Erythroblast (primary cell): ENCODE measurements around the gene SDF4.

Source experiments
- DNase-seq, 2 experiments: peaks; one replicate each; lab custom pipeline; 2025; lab: John Stamatoyannopoulos, UW
- GATA1 ChIP-seq: IDR thresholded peaks from 2 replicates; pipeline ENCODE4 v1.6.1; 2011; ENCODE audit warnings: low read depth, mild to moderate bottlenecking, control low read depth, low read length, moderate library complexity
- POLR2A ChIP-seq: IDR thresholded peaks from 2 replicates; pipeline ENCODE4 v1.6.1; 2011; ENCODE audit warnings: mild to moderate bottlenecking, low read length

SDF4 gene

GRCh38 chr1:1215080-1215676 lies 16.6 kb downstream of the SDF4 start:
- TF ChIP-seq GATA1 (no peak), POLR2A (no peak)
- DNase-seq: no peak

- DNase-seq: no peak
- TF ChIP-seq POLR2A (no peak), GATA1 (no peak)
These were observed 18.2 kb downstream of the SDF4 start, which contains the start of gene TNFRSF4 for GRCh38 chr1:1213345-1214265. TNFRSF4 (minus strand) TSS chr1:1214153; CDS start chr1:1214127, 26 bp downstream.

- DNase-seq: peak in 1 of 2 experiments; percentile 16
- TF ChIP-seq POLR2A (no peak), GATA1 (no peak)
These were observed 18.9 kb downstream of the SDF4 start for GRCh38 chr1:1212780-1213344.

GRCh38 chr1:1211541-1212441 lies 20.0 kb downstream of the SDF4 start:
- TF ChIP-seq POLR2A: no peak
- no peak for TF ChIP-seq GATA1
- DNase-seq: no peak

- DNase-seq: no peak
- TF ChIP-seq GATA1 (no peak), POLR2A (no peak)
These were observed 20.9 kb downstream of the SDF4 start for GRCh38 chr1:1210726-1211540.

- no peak for DNase-seq
- TF ChIP-seq GATA1 (no peak), POLR2A (no peak)
These were observed 22.9 kb downstream of the SDF4 start for GRCh38 chr1:1208713-1209433.

GRCh38 chr1:1207571-1207892 lies 24.3 kb downstream of the SDF4 start:
- TF ChIP-seq POLR2A (no peak), GATA1 (no peak)
- DNase-seq: no peak

- DNase-seq: no peak
These were observed 24.8 kb downstream of the SDF4 start for GRCh38 chr1:1206966-1207531.

GRCh38 chr1:1206376-1206965 lies 25.3 kb downstream of the SDF4 start, which contains the start of gene TNFRSF18:
TNFRSF18 (minus strand) TSS chr1:1206592; CDS start chr1:1206571, 21 bp downstream.
- DNase-seq: no peak
- TF ChIP-seq GATA1 (no peak), POLR2A (no peak)

More at GRCh38 chr1:1206966-1207531, 24.8 kb downstream of the SDF4 start:
- TF ChIP-seq GATA1 (no peak), POLR2A (no peak)

- TF ChIP-seq POLR2A (no peak), GATA1 (no peak)
- no peak for DNase-seq
These were observed 25.9 kb downstream of the SDF4 start for GRCh38 chr1:1205769-1206375.

GRCh38 chr1:1204998-1205768 lies 26.6 kb downstream of the SDF4 start:
- no peak for TF ChIP-seq POLR2A
- no peak for TF ChIP-seq GATA1
- DNase-seq: no peak
